Endometrium (tissue), 2 donors: ENCODE measurements around the gene PRKCE.
A peak's percentile ranks its signal among the peaks of the same experiment; 100 is the strongest.

Experiments used
- FAIRE-seq: peaks from 2 replicates; lab custom pipeline; 2012; peaks lifted over from hg19 to GRCh38; lab: Jason Lieb, UNC
- donor health status: control.
- donor health status: control.

Gene PRKCE

GRCh38 chr2:46076875-46077274 lies 425.4 kb downstream of the PRKCE start:
- FAIRE-seq: no peak

- no peak for FAIRE-seq
Measured at GRCh38 chr2:46077522-46078107, 426.1 kb downstream of the PRKCE start.

GRCh38 chr2:46079985-46080560 lies 428.6 kb downstream of the PRKCE start:
- no peak for FAIRE-seq

- FAIRE-seq: no peak
Measured at GRCh38 chr2:46082531-46083485, 431.3 kb downstream of the PRKCE start.

GRCh38 chr2:46086578-46087070 lies 435.1 kb downstream of the PRKCE start:
- FAIRE-seq: no peak

- no peak for FAIRE-seq
Measured at GRCh38 chr2:46087492-46087891, 436.0 kb downstream of the PRKCE start.

- no peak for FAIRE-seq
Measured at GRCh38 chr2:46091004-46091403, 439.5 kb downstream of the PRKCE start.

GRCh38 chr2:46091961-46092667 lies 440.6 kb downstream of the PRKCE start:
- FAIRE-seq: no peak

- no peak for FAIRE-seq
Measured at GRCh38 chr2:46094689-46095088, 443.2 kb downstream of the PRKCE start.

- no peak for FAIRE-seq
Measured at GRCh38 chr2:46095830-46096229, 444.4 kb downstream of the PRKCE start.

- no peak for FAIRE-seq
Measured at GRCh38 chr2:46096260-46096659, 444.8 kb downstream of the PRKCE start.

- peak; percentile 94 for FAIRE-seq
Measured at GRCh38 chr2:46097714-46098480, 446.4 kb downstream of the PRKCE start.

GRCh38 chr2:46098621-46099062 lies 447.2 kb downstream of the PRKCE start:
- FAIRE-seq: no peak

- no peak for FAIRE-seq
Measured at GRCh38 chr2:46101557-46102220, 450.2 kb downstream of the PRKCE start.

GRCh38 chr2:46106690-46107089 lies 455.2 kb downstream of the PRKCE start:
- FAIRE-seq: no peak

- FAIRE-seq: no peak
Measured at GRCh38 chr2:46114996-46115395, 463.5 kb downstream of the PRKCE start.

GRCh38 chr2:46116150-46116549 lies 464.7 kb downstream of the PRKCE start:
- FAIRE-seq: no peak

- no peak for FAIRE-seq
Measured at GRCh38 chr2:46116553-46116991, 465.1 kb downstream of the PRKCE start.

GRCh38 chr2:46117379-46117778 lies 465.9 kb downstream of the PRKCE start:
- FAIRE-seq: no peak

GRCh38 chr2:46117994-46118393 lies 466.5 kb downstream of the PRKCE start:
- FAIRE-seq: no peak
